ENCODE measurements around the gene PIGU.

Gene PIGU

DNA sequence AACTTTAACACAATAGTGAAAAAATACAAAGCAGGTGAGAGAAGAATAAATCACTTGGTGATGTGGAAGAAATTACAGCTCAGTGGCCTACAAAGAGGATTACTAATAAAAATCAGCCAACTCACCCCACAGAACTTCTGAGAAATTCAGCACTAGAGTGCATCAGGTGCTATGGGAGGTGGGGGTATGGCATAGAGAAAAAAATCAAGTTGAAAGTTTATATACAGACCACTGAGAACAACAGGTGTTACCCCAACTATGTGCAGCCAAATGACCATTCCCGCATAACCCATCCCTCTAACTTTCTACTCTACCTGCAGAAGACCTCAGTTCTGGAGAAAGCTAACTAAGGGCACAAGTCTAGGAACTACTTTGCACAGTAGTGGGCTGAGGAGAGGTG is 47.0 kb downstream of the PIGU start:
- TF ChIP-seq POLR2AphosphoS5 (IDR thresholded peaks at IDR 0.05; ENCODE audit: low read depth, low read length) (no peak), FOXP2 (optimal IDR thresholded peaks at IDR 0.05; ENCODE audit: borderline replicate concordance, extremely low read depth, extremely low read length, insufficient read depth) (no peak), SIN3A (IDR thresholded peaks at IDR 0.05; ENCODE audit: borderline replicate concordance, insufficient read depth, low read length) (no peak), TAF1 (IDR thresholded peaks at IDR 0.05; ENCODE audit: borderline replicate concordance, insufficient read depth, low read length) (no peak)
- TF ChIP-seq, protein P1, sequence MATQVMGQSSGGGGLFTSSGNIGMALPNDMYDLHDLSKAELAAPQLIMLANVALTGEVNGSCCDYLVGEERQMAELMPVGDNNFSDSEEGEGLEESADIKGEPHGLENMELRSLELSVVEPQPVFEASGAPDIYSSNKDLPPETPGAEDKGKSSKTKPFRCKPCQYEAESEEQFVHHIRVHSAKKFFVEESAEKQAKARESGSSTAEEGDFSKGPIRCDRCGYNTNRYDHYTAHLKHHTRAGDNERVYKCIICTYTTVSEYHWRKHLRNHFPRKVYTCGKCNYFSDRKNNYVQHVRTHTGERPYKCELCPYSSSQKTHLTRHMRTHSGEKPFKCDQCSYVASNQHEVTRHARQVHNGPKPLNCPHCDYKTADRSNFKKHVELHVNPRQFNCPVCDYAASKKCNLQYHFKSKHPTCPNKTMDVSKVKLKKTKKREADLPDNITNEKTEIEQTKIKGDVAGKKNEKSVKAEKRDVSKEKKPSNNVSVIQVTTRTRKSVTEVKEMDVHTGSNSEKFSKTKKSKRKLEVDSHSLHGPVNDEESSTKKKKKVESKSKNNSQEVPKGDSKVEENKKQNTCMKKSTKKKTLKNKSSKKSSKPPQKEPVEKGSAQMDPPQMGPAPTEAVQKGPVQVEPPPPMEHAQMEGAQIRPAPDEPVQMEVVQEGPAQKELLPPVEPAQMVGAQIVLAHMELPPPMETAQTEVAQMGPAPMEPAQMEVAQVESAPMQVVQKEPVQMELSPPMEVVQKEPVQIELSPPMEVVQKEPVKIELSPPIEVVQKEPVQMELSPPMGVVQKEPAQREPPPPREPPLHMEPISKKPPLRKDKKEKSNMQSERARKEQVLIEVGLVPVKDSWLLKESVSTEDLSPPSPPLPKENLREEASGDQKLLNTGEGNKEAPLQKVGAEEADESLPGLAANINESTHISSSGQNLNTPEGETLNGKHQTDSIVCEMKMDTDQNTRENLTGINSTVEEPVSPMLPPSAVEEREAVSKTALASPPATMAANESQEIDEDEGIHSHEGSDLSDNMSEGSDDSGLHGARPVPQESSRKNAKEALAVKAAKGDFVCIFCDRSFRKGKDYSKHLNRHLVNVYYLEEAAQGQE (IDR thresholded peaks at IDR 0.05; ENCODE audit: insufficient read depth in 1 of 2, low read depth in 2 of 2, low read length in 2 of 2), result no peak

DNA sequence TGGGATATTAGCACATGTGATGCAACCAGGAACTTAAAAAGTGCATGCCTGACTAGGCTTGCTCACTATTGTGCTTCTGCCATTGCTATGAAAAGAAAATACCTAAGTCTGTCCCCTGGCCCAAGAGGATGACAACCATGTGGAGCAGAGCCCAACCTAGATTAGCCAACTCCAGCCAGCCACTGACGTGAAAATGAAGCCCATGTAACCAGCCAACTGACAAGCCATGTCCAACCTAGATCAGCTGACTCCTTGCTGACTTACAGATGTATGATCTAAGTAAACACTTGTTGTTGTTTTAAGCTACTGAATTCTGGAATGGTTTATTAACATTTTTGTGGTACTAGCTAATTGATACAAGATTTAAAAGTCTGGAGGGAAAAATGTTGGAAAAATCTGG is 47.5 kb downstream of the PIGU start:
- TF ChIP-seq SIN3A (IDR thresholded peaks at IDR 0.05; ENCODE audit: borderline replicate concordance, insufficient read depth, low read length) (no peak), FOXP2 (optimal IDR thresholded peaks at IDR 0.05; ENCODE audit: borderline replicate concordance, extremely low read depth, extremely low read length, insufficient read depth) (no peak), TAF1 (IDR thresholded peaks at IDR 0.05; ENCODE audit: borderline replicate concordance, insufficient read depth, low read length) (no peak), POLR2AphosphoS5 (IDR thresholded peaks at IDR 0.05; ENCODE audit: low read depth, low read length) (no peak)
- TF ChIP-seq, protein P1 (IDR thresholded peaks at IDR 0.05; ENCODE audit: insufficient read depth in 1 of 2, low read depth in 2 of 2, low read length in 2 of 2), result no peak

DNA sequence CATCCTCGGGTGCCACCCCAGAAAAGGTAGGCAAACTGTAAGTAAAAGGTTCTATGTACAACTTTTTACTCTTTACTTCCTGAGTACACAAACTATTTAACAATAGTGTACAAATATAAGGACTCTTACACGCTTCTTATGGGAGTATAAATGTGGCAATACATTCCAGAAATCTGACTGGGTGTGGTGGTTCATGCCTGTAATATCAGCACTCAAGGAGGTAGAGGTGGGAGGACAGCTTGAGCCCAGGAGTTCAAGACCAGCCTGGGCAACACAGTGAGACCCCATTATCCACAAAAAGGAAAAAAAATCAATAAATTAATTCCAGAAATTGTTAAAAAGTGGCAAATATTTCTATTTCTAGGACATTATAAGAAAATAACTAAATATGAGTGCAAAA is 48.9 kb downstream of the PIGU start:
- TF ChIP-seq POLR2AphosphoS5 (IDR thresholded peaks at IDR 0.05; ENCODE audit: low read depth, low read length), result no peak
- no peak for TF ChIP-seq FOXP2 (optimal IDR thresholded peaks at IDR 0.05; ENCODE audit: borderline replicate concordance, extremely low read depth, extremely low read length, insufficient read depth)
- no peak for TF ChIP-seq SIN3A (IDR thresholded peaks at IDR 0.05; ENCODE audit: borderline replicate concordance, insufficient read depth, low read length)
- TF ChIP-seq, protein P1 (IDR thresholded peaks at IDR 0.05; ENCODE audit: insufficient read depth in 1 of 2, low read depth in 2 of 2, low read length in 2 of 2), result no peak
- no peak for TF ChIP-seq TAF1 (IDR thresholded peaks at IDR 0.05; ENCODE audit: borderline replicate concordance, insufficient read depth, low read length)

DNA sequence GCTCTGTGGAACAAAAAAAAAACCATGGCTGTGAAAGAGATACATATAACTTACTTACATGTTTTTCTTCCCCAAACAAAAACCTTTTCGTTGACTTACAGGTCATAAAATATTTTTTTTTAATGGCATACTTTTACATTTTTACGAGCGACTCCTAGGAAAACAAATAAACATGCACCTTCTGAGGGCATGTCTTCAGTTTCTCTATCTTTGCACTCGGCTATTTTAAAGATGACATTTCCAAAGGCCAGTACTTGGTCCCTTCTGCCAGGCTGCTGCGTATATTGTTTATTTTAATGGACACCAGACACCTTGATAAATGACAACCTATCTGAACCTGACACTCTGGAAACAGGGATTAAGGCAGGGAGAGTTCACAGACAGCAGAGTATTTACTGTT is 49.4 kb downstream of the PIGU start:
- TF ChIP-seq, protein P1 (IDR thresholded peaks at IDR 0.05; ENCODE audit: insufficient read depth in 1 of 2, low read depth in 2 of 2, low read length in 2 of 2), result no peak
- TF ChIP-seq FOXP2 (optimal IDR thresholded peaks at IDR 0.05; ENCODE audit: borderline replicate concordance, extremely low read depth, extremely low read length, insufficient read depth) (no peak), TAF1 (IDR thresholded peaks at IDR 0.05; ENCODE audit: borderline replicate concordance, insufficient read depth, low read length) (no peak), POLR2AphosphoS5 (IDR thresholded peaks at IDR 0.05; ENCODE audit: low read depth, low read length) (no peak), SIN3A (IDR thresholded peaks at IDR 0.05; ENCODE audit: borderline replicate concordance, insufficient read depth, low read length) (no peak)

DNA sequence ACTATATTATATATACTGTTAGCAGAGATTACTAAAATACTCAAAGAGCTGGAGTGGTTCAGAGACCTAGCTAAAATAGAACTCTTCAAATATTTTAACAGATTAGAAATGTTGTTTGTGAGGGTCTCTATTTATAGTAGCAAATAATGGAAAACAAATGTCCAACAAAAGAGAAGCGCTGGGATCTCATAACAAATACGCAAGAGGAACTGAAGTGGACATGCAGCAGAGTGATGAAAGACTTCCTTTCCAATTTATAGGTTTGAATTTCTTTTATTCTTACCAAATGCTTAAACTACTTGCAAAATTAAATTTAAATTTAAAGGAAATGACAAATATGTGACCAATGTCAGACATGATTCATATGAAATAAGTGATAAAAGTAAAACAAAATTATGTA is 49.9 kb downstream of the PIGU start:
- no peak for TF ChIP-seq SIN3A (IDR thresholded peaks at IDR 0.05; ENCODE audit: borderline replicate concordance, insufficient read depth, low read length)
- TF ChIP-seq TAF1 (IDR thresholded peaks at IDR 0.05; ENCODE audit: borderline replicate concordance, insufficient read depth, low read length), result no peak
- TF ChIP-seq FOXP2 (optimal IDR thresholded peaks at IDR 0.05; ENCODE audit: borderline replicate concordance, extremely low read depth, extremely low read length, insufficient read depth), result no peak
- TF ChIP-seq POLR2AphosphoS5 (IDR thresholded peaks at IDR 0.05; ENCODE audit: low read depth, low read length), result no peak
- TF ChIP-seq, protein P1 (IDR thresholded peaks at IDR 0.05; ENCODE audit: insufficient read depth in 1 of 2, low read depth in 2 of 2, low read length in 2 of 2), result no peak

Data from PFSK-1 (cell line).